Fibroblast of mammary gland (primary cell): ENCODE data around the gene SH2D5.

Experiments
- DNase-seq: peaks from one replicate; pipeline ENCODE4 v3.0.0-alpha.2; 2010; ENCODE audit warnings: low read depth
- H3K4me3 ChIP-seq: 2 replicates; pipeline ENCODE4 v1.5.1; 2011; ENCODE audit warnings: low read depth, mild to moderate bottlenecking, low read length, moderate library complexity; ENCODE audit not compliant: control insufficient read depth
- CTCF ChIP-seq: conservative IDR thresholded peaks from 2 replicates; pipeline ENCODE4 v1.5.1; 2011; ENCODE audit warnings: low read depth, low read length, inconsistent platforms; ENCODE audit not compliant: control insufficient read depth, insufficient read depth

Gene SH2D5

GRCh38 chr1:20760322-20760721 is 27.8 kb upstream of the SH2D5 start:
- no peak overlapping the region for H3K4me3 ChIP-seq
- no peak for TF ChIP-seq CTCF
- DNase-seq: no peak

GRCh38 chr1:20753589-20753988 is 21.1 kb upstream of the SH2D5 start:
- TF ChIP-seq CTCF: no peak
- DNase-seq: peak; percentile 36
- H3K4me3 ChIP-seq: no peak overlapping the region

GRCh38 chr1:20751462-20751990 is 19.0 kb upstream of the SH2D5 start:
- no peak for TF ChIP-seq CTCF
- H3K4me3 ChIP-seq: no peak overlapping the region
- DNase-seq: no peak

GRCh38 chr1:20742671-20743070 is 10.2 kb upstream of the SH2D5 start:
- DNase-seq: peak; percentile 28
- no peak for TF ChIP-seq CTCF
- no peak overlapping the region for H3K4me3 ChIP-seq

GRCh38 chr1:20740781-20741180 is 8.3 kb upstream of the SH2D5 start:
- no peak for TF ChIP-seq CTCF
- no peak overlapping the region for H3K4me3 ChIP-seq
- DNase-seq: no peak

GRCh38 chr1:20739225-20739624 is 6.7 kb upstream of the SH2D5 start:
- no peak overlapping the region for H3K4me3 ChIP-seq
- TF ChIP-seq CTCF: no peak
- DNase-seq: peak; percentile 64

- no peak overlapping the region for H3K4me3 ChIP-seq
- TF ChIP-seq CTCF: no peak
- DNase-seq: no peak
Observed at GRCh38 chr1:20735581-20736111, 3.1 kb upstream of the SH2D5 start.
